Measurements from ENCODE around the gene LRRC73.

The LRRC73 gene

DNA sequence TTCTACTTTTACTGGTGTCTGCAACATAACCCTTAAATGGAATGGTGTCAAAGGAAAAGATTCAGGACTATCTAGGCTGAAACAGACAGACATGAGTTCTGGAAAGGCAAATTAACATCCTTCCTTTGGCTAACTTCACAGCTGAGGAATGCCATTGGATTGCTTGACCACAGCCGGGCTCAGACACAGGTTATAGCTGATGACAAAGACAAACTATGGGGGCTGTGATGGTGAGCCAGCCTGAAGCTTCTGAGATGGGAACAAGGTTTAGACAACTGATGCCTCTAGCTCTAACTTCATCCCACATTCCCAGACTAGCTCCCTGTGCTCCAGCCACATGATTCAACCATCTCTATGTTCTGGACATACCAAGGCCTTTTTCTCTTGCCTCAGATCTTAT is 22.1 kb upstream of the LRRC73 start:
- POLR2A ChIA-PET: interaction anchor here (0.8 to 1.9 kb wide), 4 partner anchors 8 to 97 kb away, joined by 3 to 8 read pairs (median 4); partner anchors contain the start of gene GTPBP2
- CTCF ChIA-PET: interaction anchor here (1.0 kb wide), 1 partner anchor 77 kb away, joined by 3 read pairs; no protein-coding TSS in a partner anchor
- peaks cover 68 to 76% of the 10 kb centered on the region in 2 experiments for H3K36me3 ChIP-seq (ENCODE audit: control insufficient read depth in 2 of 2, insufficient read depth in 1 of 2, low read length in 2 of 2)

DNA sequence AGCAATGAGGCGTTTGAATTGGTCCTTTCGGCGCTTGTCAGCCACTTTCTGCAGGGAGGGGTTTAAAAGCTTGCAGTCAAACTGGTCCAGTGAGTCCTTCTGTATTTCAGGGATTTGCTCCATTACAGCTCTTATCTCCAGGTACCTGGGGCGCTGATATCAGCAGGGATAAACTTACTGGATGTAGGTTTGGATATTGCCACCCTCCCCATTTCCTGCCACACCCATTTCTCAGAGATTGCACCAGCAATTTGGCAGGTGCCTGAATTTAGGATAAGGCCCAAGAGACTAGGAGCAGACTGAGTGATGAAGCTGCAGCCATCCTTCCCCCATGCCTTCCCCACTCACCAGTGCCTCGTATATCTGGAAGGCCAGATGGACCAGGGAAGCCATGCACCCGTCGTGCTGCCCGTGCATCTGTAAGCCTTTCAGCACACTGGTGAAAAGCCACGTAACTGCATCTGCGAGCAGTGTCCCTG is 14.4 kb upstream of the LRRC73 start:
- H3K27ac ChIP-seq (ENCODE audit: extremely low read depth, low read depth, low read length): no peak overlapping the region
- TF ChIP-seq ZNF354C (tag by site-specific recombination; IDR thresholded peaks at IDR 0.05; ENCODE audit: borderline replicate concordance, low read depth): no peak
- H3K36me3 ChIP-seq (ENCODE audit: control insufficient read depth in 2 of 2, insufficient read depth in 1 of 2, low read length in 2 of 2): peaks cover 51 to 100% of the 10 kb centered on the region in 2 experiments
- H3K4me3 ChIP-seq (ENCODE audit: low read depth, low read length): no peak overlapping the region
- H3K4me1 ChIP-seq (ENCODE audit: control insufficient read depth, insufficient read depth, low read length): no peaks in the 10 kb centered on the region
- ChIA-PET CTCF (no interaction called here), POLR2A (interaction anchor here (0.6 to 1.5 kb wide), 8 partner anchors 8 to 554 kb away, joined by 3 to 7 read pairs (median 5); no protein-coding TSS in a partner anchor)
- H3K9me3 ChIP-seq (ENCODE audit: control insufficient read depth, insufficient read depth, low read depth, low read length): no peaks in the 10 kb centered on the region

More for the DNA sequence above, 22.1 kb upstream of the LRRC73 start:
- no peak overlapping the region for H3K4me3 ChIP-seq (ENCODE audit: low read depth, low read length)
- TF ChIP-seq ZNF555 (tag by site-specific recombination; conservative IDR thresholded peaks at IDR 0.05) (no peak), BCL11B (tag by site-specific recombination; IDR thresholded peaks at IDR 0.05; ENCODE audit: low read depth) (no peak), HOXD13 (CRISPR knock-in tag; IDR thresholded peaks at IDR 0.05; ENCODE audit: borderline replicate concordance) (no peak), ZNF169 (tag by site-specific recombination; IDR thresholded peaks at IDR 0.05) (no peak), GFI1B (tag by site-specific recombination; IDR thresholded peaks at IDR 0.05) (no peak), ZFHX2 (tag by site-specific recombination; conservative IDR thresholded peaks at IDR 0.05) (no peak), ZNF174 (tag by site-specific recombination; IDR thresholded peaks at IDR 0.05) (no peak), ZBTB7A (tag by site-specific recombination; IDR thresholded peaks at IDR 0.05; ENCODE audit: low read depth) (no peak), ZNF544 (tag by site-specific recombination; IDR thresholded peaks at IDR 0.05) (no peak)
- TF ChIP-seq, protein P1, sequence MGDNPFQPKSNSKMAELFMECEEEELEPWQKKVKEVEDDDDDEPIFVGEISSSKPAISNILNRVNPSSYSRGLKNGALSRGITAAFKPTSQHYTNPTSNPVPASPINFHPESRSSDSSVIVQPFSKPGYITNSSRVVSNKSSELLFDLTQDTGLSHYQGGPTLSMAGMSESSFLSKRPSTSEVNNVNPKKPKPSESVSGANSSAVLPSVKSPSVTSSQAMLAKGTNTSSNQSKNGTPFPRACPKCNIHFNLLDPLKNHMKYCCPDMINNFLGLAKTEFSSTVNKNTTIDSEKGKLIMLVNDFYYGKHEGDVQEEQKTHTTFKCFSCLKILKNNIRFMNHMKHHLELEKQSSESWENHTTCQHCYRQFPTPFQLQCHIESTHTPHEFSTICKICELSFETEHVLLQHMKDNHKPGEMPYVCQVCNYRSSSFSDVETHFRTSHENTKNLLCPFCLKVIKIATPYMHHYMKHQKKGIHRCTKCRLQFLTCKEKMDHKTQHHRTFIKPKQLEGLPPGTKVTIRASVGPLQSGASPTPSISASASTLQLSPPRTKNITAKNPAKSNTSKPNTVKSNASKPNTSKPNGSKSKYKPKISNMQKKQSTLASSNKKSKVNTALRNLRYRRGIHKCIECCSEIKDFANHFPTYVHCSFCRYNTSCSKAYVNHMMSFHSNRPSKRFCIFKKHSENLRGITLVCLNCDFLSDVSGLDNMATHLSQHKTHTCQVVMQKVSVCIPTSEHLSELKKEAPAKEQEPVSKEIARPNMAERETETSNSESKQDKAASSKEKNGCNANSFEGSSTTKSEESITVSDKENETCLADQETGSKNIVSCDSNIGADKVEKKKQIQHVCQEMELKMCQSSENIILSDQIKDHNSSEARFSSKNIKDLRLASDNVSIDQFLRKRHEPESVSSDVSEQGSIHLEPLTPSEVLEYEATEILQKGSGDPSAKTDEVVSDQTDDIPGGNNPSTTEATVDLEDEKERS (tag by site-specific recombination; IDR thresholded peaks at IDR 0.05): no peak
- TF ChIP-seq, protein P2, sequence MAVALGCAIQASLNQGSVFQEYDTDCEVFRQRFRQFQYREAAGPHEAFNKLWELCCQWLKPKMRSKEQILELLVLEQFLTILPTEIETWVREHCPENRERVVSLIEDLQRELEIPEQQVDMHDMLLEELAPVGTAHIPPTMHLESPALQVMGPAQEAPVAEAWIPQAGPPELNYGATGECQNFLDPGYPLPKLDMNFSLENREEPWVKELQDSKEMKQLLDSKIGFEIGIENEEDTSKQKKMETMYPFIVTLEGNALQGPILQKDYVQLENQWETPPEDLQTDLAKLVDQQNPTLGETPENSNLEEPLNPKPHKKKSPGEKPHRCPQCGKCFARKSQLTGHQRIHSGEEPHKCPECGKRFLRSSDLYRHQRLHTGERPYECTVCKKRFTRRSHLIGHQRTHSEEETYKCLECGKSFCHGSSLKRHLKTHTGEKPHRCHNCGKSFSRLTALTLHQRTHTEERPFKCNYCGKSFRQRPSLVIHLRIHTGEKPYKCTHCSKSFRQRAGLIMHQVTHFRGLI (tag by site-specific recombination; IDR thresholded peaks at IDR 0.05): no peak
- H3K4me1 ChIP-seq (ENCODE audit: control insufficient read depth, insufficient read depth, low read length): no peaks in the 10 kb centered on the region
- no peak overlapping the region for H3K27ac ChIP-seq (ENCODE audit: extremely low read depth, low read depth, low read length)
- no peaks in the 10 kb centered on the region for H3K9me3 ChIP-seq (ENCODE audit: control insufficient read depth, insufficient read depth, low read depth, low read length)

DNA sequence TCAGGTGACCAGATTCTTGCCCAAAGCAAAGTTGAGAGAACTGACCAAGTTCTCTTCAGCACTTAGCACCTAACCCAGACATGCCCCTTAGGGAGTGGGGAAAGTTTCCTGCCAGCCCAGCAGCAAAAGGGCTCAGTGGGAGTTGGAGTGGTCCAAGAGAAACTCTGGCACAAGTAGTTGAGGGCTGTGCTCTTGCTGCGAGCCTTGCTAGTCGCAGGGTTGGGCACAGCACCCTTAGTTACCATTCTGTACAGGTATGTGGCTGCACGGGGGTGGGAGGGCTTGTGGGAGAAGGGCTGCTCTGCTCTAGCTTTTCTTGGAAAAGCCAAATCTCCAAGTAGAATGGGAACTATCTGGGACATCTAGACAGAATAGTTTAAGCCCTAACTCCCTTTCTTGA is 13.1 kb upstream of the LRRC73 start:
- CTCF ChIA-PET: interaction anchor here (0.6 kb wide), 1 partner anchor 631 kb away, joined by 4 read pairs; no protein-coding TSS in a partner anchor
- TF ChIP-seq, protein P2 (tag by site-specific recombination; IDR thresholded peaks at IDR 0.05): 0 out of 2 replicates have a peak, but pooled peaks have one; percentile 25
- TF ChIP-seq, protein P3, sequence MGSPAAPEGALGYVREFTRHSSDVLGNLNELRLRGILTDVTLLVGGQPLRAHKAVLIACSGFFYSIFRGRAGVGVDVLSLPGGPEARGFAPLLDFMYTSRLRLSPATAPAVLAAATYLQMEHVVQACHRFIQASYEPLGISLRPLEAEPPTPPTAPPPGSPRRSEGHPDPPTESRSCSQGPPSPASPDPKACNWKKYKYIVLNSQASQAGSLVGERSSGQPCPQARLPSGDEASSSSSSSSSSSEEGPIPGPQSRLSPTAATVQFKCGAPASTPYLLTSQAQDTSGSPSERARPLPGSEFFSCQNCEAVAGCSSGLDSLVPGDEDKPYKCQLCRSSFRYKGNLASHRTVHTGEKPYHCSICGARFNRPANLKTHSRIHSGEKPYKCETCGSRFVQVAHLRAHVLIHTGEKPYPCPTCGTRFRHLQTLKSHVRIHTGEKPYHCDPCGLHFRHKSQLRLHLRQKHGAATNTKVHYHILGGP (tag by site-specific recombination; IDR thresholded peaks at IDR 0.05): no peak
- TF ChIP-seq ZIC2 (tag by site-specific recombination; IDR thresholded peaks at IDR 0.05): no peak
- Histone ChIP-seq H3K4me3 (ENCODE audit: low read depth, low read length) (no peak overlapping the region), H3K4me1 (ENCODE audit: control insufficient read depth, insufficient read depth, low read length) (peaks cover 2% of the 10 kb centered on the region; the same call in 1 of the 2 replicates), H3K27ac (ENCODE audit: extremely low read depth, low read depth, low read length) (no peak overlapping the region), H3K36me3 (ENCODE audit: control insufficient read depth in 2 of 2, insufficient read depth in 1 of 2, low read length in 2 of 2) (peaks cover 39 to 97% of the 10 kb centered on the region in 2 experiments), H3K9me3 (ENCODE audit: control insufficient read depth, insufficient read depth, low read depth, low read length) (no peaks in the 10 kb centered on the region)
- POLR2A ChIA-PET: interaction anchor here (1.5 kb wide), 1 partner anchor 9 kb away, joined by 4 read pairs; no protein-coding TSS in a partner anchor

Measured in HEK293 (cell line).